ENCODE measurements around the gene MFNG.

DNA sequence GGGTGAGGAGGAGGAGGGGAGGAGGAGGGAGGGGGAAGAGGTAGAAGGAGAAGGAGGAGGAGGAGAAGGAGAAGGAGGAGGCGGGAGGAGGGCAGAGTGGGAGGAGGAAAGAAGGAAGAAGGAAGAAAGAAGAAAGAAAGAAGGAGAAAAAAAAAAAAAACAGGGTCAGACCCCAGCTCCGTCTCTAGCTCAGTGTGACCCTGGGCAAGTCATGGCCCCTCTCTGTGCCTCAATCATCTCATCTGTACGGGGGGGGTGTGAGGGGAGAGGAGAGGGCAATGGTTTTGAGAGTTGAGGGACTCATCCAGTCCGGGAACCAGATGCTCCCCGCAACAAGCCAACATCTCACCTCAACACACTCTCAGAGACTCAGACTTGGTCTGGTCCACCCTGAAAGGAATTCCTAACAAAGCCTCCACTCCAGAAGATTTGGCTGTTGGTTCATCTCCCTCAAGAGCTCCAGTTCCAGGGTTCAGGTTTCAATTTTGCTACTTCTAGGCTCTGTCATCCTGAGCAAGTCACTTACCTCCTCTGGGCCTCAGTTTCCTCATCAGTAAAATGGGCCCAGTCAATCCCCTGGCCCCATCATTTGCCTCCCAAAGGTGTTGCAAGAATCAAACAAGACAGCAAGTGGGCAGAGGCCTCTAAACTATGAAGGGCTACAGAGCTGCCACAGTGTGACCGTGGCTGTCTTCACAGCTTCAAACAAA, 25.4 kb upstream of the MFNG start:
- TF ChIP-seq YY1 (tag by site-specific recombination; IDR thresholded peaks at IDR 0.05) (no peak), ZNF114 (tag by site-specific recombination; IDR thresholded peaks at IDR 0.05) (no peak), ZNF585B (tag by site-specific recombination; IDR thresholded peaks at IDR 0.05) (no peak), ZNF791 (tag by site-specific recombination; IDR thresholded peaks at IDR 0.05) (no peak), KLF10 (tag by site-specific recombination; IDR thresholded peaks at IDR 0.05) (no peak), ZNF530 (tag by site-specific recombination; IDR thresholded peaks at IDR 0.05; ENCODE audit: low read depth) (no peak)
- TF ChIP-seq, protein P1, sequence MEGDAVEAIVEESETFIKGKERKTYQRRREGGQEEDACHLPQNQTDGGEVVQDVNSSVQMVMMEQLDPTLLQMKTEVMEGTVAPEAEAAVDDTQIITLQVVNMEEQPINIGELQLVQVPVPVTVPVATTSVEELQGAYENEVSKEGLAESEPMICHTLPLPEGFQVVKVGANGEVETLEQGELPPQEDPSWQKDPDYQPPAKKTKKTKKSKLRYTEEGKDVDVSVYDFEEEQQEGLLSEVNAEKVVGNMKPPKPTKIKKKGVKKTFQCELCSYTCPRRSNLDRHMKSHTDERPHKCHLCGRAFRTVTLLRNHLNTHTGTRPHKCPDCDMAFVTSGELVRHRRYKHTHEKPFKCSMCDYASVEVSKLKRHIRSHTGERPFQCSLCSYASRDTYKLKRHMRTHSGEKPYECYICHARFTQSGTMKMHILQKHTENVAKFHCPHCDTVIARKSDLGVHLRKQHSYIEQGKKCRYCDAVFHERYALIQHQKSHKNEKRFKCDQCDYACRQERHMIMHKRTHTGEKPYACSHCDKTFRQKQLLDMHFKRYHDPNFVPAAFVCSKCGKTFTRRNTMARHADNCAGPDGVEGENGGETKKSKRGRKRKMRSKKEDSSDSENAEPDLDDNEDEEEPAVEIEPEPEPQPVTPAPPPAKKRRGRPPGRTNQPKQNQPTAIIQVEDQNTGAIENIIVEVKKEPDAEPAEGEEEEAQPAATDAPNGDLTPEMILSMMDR (tag by site-specific recombination; IDR thresholded peaks at IDR 0.05) = no peak
- TF ChIP-seq, protein P2, sequence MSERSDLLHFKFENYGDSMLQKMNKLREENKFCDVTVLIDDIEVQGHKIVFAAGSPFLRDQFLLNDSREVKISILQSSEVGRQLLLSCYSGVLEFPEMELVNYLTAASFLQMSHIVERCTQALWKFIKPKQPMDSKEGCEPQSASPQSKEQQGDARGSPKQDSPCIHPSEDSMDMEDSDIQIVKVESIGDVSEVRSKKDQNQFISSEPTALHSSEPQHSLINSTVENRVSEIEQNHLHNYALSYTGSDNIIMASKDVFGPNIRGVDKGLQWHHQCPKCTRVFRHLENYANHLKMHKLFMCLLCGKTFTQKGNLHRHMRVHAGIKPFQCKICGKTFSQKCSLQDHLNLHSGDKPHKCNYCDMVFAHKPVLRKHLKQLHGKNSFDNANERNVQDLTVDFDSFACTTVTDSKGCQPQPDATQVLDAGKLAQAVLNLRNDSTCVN (tag by site-specific recombination; optimal IDR thresholded peaks at IDR 0.05) = no peak
- TF ChIP-seq, protein P3, sequence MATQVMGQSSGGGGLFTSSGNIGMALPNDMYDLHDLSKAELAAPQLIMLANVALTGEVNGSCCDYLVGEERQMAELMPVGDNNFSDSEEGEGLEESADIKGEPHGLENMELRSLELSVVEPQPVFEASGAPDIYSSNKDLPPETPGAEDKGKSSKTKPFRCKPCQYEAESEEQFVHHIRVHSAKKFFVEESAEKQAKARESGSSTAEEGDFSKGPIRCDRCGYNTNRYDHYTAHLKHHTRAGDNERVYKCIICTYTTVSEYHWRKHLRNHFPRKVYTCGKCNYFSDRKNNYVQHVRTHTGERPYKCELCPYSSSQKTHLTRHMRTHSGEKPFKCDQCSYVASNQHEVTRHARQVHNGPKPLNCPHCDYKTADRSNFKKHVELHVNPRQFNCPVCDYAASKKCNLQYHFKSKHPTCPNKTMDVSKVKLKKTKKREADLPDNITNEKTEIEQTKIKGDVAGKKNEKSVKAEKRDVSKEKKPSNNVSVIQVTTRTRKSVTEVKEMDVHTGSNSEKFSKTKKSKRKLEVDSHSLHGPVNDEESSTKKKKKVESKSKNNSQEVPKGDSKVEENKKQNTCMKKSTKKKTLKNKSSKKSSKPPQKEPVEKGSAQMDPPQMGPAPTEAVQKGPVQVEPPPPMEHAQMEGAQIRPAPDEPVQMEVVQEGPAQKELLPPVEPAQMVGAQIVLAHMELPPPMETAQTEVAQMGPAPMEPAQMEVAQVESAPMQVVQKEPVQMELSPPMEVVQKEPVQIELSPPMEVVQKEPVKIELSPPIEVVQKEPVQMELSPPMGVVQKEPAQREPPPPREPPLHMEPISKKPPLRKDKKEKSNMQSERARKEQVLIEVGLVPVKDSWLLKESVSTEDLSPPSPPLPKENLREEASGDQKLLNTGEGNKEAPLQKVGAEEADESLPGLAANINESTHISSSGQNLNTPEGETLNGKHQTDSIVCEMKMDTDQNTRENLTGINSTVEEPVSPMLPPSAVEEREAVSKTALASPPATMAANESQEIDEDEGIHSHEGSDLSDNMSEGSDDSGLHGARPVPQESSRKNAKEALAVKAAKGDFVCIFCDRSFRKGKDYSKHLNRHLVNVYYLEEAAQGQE (tag by site-specific recombination; IDR thresholded peaks at IDR 0.05) = no peak
